Large intestine (tissue), 3 donors: ENCODE results near the gene TAOK3. TPM values are rescaled to one million over a fixed set of nuclear protein-coding genes. Genes with fewer than 3 reads are reported as not detected.
A peak's percentile ranks its signal among the peaks of the same experiment; 100 is the strongest.

ENCODE experiments used
- DNase-seq, 2 donors: peaks; one replicate each; pipeline versions ENCODE4 v3.0.0 to v3.0.0-alpha.2; 2013
- H3K27ac ChIP-seq: one replicate; pipeline ENCODE4 v1.5.1; 2013; ENCODE audit warnings: low read length
- H3K27me3 ChIP-seq: 2 replicates; pipeline ENCODE4 v1.6.1; 2013; ENCODE audit warnings: low read length; ENCODE audit not compliant: control insufficient read depth, insufficient read depth
- H3K36me3 ChIP-seq: 2 replicates; pipeline ENCODE4 v1.6.1; 2013; ENCODE audit warnings: low read length; ENCODE audit not compliant: control insufficient read depth, insufficient read depth
- H3K4me1 ChIP-seq: one replicate; pipeline ENCODE4 v1.6.1; 2013; ENCODE audit warnings: low read length; ENCODE audit not compliant: control insufficient read depth, insufficient read depth
- H3K4me3 ChIP-seq: one replicate; pipeline ENCODE4 v1.5.1; 2013; ENCODE audit warnings: low read length
- H3K9me3 ChIP-seq: one replicate; pipeline ENCODE4 v1.6.1; 2013; ENCODE audit warnings: mild to moderate bottlenecking, low read depth, low read length, moderate library complexity; ENCODE audit not compliant: control insufficient read depth
- WGBS: methylation state at CpG from one replicate; pipeline ENCODE4 v1.1.5; 2013; ENCODE audit warnings: low lambda C conversion rate; ENCODE audit not compliant: insufficient coverage; 5-methylcytosine and 5-hydroxymethylcytosine counted together
- polyA plus RNA-seq: library from polyadenylated mRNA; unstranded; fragments of 120-200 nt; gene quantifications from one replicate; pipeline ENCODE4 v1.2.1, GENCODE V29; 2013

Gene TAOK3
- polyA plus RNA-seq, 1 donor, result 44.7 TPM

GRCh38 chr12:118187751-118188435 lies 184.8 kb downstream of the TAOK3 start:
- DNase-seq, result peak in 1 of 2 donors; percentile 11
- Histone ChIP-seq H3K27ac (peak overlapping the region; percentile 16), H3K9me3 (no peaks in the 10 kb centered on the region), H3K27me3 (no peaks in the 10 kb centered on the region), H3K4me1 (peaks cover 6% of the 10 kb centered on the region), H3K4me3 (no peak overlapping the region), H3K36me3 (peaks cover 5% of the 10 kb centered on the region)
- WGBS, result 83% methylated on average over 1 of the region's 6 CpGs

GRCh38 chr12:118185602-118186397 lies 186.9 kb downstream of the TAOK3 start:
- no peaks in the 10 kb centered on the region for H3K9me3 ChIP-seq
- no peak for DNase-seq
- H3K36me3 ChIP-seq, result peaks cover 11% of the 10 kb centered on the region
- no peaks in the 10 kb centered on the region for H3K27me3 ChIP-seq
- H3K4me1 ChIP-seq, result peaks cover 9% of the 10 kb centered on the region
- WGBS, result 100% methylated on average over 1 of the region's 5 CpGs
- H3K27ac ChIP-seq, result no peak overlapping the region
- H3K4me3 ChIP-seq, result no peak overlapping the region

- no peak for DNase-seq
- Histone ChIP-seq H3K9me3 (no peaks in the 10 kb centered on the region), H3K36me3 (peaks cover 21% of the 10 kb centered on the region), H3K27ac (no peak overlapping the region), H3K27me3 (no peaks in the 10 kb centered on the region), H3K4me3 (no peak overlapping the region), H3K4me1 (peaks cover 9% of the 10 kb centered on the region)
Observed at GRCh38 chr12:118183711-118184110, 189.0 kb downstream of the TAOK3 start.

GRCh38 chr12:118183155-118183554 lies 189.6 kb downstream of the TAOK3 start:
- peak in 1 of 2 donors; percentile 10 for DNase-seq
- Histone ChIP-seq H3K27me3 (no peaks in the 10 kb centered on the region), H3K9me3 (no peaks in the 10 kb centered on the region), H3K4me3 (no peak overlapping the region), H3K27ac (no peak overlapping the region), H3K36me3 (peaks cover 23% of the 10 kb centered on the region), H3K4me1 (peaks cover 9% of the 10 kb centered on the region)

GRCh38 chr12:118175823-118176447 lies 196.8 kb downstream of the TAOK3 start:
- no peak for DNase-seq
- H3K36me3 ChIP-seq, result peaks cover 65% of the 10 kb centered on the region
- WGBS, result 100% methylated on average over 3 of the region's 4 CpGs
- H3K4me1 ChIP-seq, result no peaks in the 10 kb centered on the region
- H3K4me3 ChIP-seq, result no peak overlapping the region
- no peaks in the 10 kb centered on the region for H3K27me3 ChIP-seq
- H3K27ac ChIP-seq, result no peak overlapping the region
- no peaks in the 10 kb centered on the region for H3K9me3 ChIP-seq

GRCh38 chr12:118166946-118167345 lies 205.8 kb downstream of the TAOK3 start:
- Histone ChIP-seq H3K4me3 (no peak overlapping the region), H3K27ac (no peak overlapping the region), H3K9me3 (no peaks in the 10 kb centered on the region), H3K36me3 (peaks cover 38% of the 10 kb centered on the region), H3K27me3 (no peaks in the 10 kb centered on the region), H3K4me1 (no peaks in the 10 kb centered on the region)
- WGBS, result no CpG with 5 or more reads among the region's 2 CpGs
- no peak for DNase-seq

- WGBS, result 45% methylated on average over 3 of the region's 6 CpGs
- H3K4me3 ChIP-seq, result no peak overlapping the region
- no peak overlapping the region for H3K27ac ChIP-seq
- H3K36me3 ChIP-seq, result peaks cover 39% of the 10 kb centered on the region
- DNase-seq, result no peak
- H3K27me3 ChIP-seq, result no peaks in the 10 kb centered on the region
- no peaks in the 10 kb centered on the region for H3K4me1 ChIP-seq
- H3K9me3 ChIP-seq, result no peaks in the 10 kb centered on the region
Observed at GRCh38 chr12:118164798-118165486, 207.8 kb downstream of the TAOK3 start.

GRCh38 chr12:118160536-118160935 lies 212.2 kb downstream of the TAOK3 start:
- Histone ChIP-seq H3K27me3 (no peaks in the 10 kb centered on the region), H3K4me1 (no peaks in the 10 kb centered on the region), H3K27ac (no peak overlapping the region), H3K9me3 (no peaks in the 10 kb centered on the region), H3K4me3 (no peak overlapping the region), H3K36me3 (peaks cover 59% of the 10 kb centered on the region)
- 100% methylated on average over 2 of the region's 3 CpGs for WGBS
- DNase-seq, result no peak

GRCh38 chr12:118151755-118152154 lies 221.0 kb downstream of the TAOK3 start:
- H3K4me1 ChIP-seq, result no peaks in the 10 kb centered on the region
- H3K9me3 ChIP-seq, result no peaks in the 10 kb centered on the region
- H3K27ac ChIP-seq, result no peak overlapping the region
- no CpG with 5 or more reads among the region's 5 CpGs for WGBS
- H3K27me3 ChIP-seq, result no peaks in the 10 kb centered on the region
- no peak overlapping the region for H3K4me3 ChIP-seq
- H3K36me3 ChIP-seq, result peaks cover 44% of the 10 kb centered on the region
- DNase-seq, result no peak

- no peak for DNase-seq
- Histone ChIP-seq H3K27ac (no peak overlapping the region), H3K4me1 (no peaks in the 10 kb centered on the region), H3K9me3 (no peaks in the 10 kb centered on the region), H3K4me3 (no peak overlapping the region), H3K27me3 (no peaks in the 10 kb centered on the region), H3K36me3 (peaks cover 47% of the 10 kb centered on the region)
- no CpG with 5 or more reads among the region's 7 CpGs for WGBS
Observed at GRCh38 chr12:118150625-118151024, 222.1 kb downstream of the TAOK3 start.
